SK-N-SH treated with all-trans-retinoic acid at 6 μM for 48 hours (cell line): ENCODE measurements around the gene NMT1.

ENCODE experiments used
- ATAC-seq: fragments of 200-7000 bp; cut with Tn5 transposase; 3 replicates; pipeline ENCODE4 v1.9.1; 2020; ENCODE audit warnings: mild to moderate bottlenecking, moderate library complexity
- ARNTL ChIP-seq: fragments of 450-650 bp; formaldehyde crosslinking; IDR thresholded peaks from 2 replicates; pipeline ENCODE4 v1.5.0; 2020; ENCODE audit warnings: low read depth, mild to moderate bottlenecking, moderate library complexity, borderline replicate concordance
- CSRNP3 ChIP-seq: fragments of 250-450 bp; sonication (Bioruptor Pico); IDR thresholded peaks from 2 replicates; pipeline ENCODE4 v1.5.1; 2021; ENCODE audit warnings: mild to moderate bottlenecking, moderate library complexity
- ESRRG ChIP-seq: fragments of 250-450 bp; sonication (Bioruptor Pico); IDR thresholded peaks from 2 replicates; pipeline ENCODE4 v1.6.1; 2021; ENCODE audit warnings: mild to moderate bottlenecking
- GLIS3 ChIP-seq: fragments of 250-450 bp; sonication (Bioruptor Pico); IDR thresholded peaks from 2 replicates; pipeline ENCODE4 v1.5.0; 2020; ENCODE audit warnings: mild to moderate bottlenecking, moderate library complexity
- ISL1 ChIP-seq: fragments of 250-450 bp; sonication (Bioruptor Pico); IDR thresholded peaks from 2 replicates; pipeline ENCODE4 v2.1.2; 2022; ENCODE audit warnings: mild to moderate bottlenecking, moderate library complexity
- POU6F1 ChIP-seq: fragments of 250-450 bp; sonication (Bioruptor Pico); IDR thresholded peaks from 2 replicates; pipeline ENCODE4 v1.8.0; 2021; ENCODE audit warnings: low read depth, mild to moderate bottlenecking, moderate library complexity, borderline replicate concordance
- RARB ChIP-seq: fragments of 250-450 bp; sonication (Bioruptor Pico); IDR thresholded peaks from 2 replicates; pipeline ENCODE4 v1.8.0; 2021; ENCODE audit warnings: mild to moderate bottlenecking, moderate library complexity
- SNAI2 ChIP-seq: fragments of 250-450 bp; sonication (Bioruptor Pico); IDR thresholded peaks from 2 replicates; pipeline ENCODE4 v1.5.0; 2020; ENCODE audit warnings: mild to moderate bottlenecking, moderate library complexity
- TCF4 ChIP-seq: fragments of 250-450 bp; sonication (Bioruptor Pico); IDR thresholded peaks from 2 replicates; pipeline ENCODE4 v1.8.0; 2021; ENCODE audit warnings: mild to moderate bottlenecking, moderate library complexity, borderline replicate concordance
- TSHZ2 ChIP-seq: fragments of 250-450 bp; sonication (Bioruptor Pico); IDR thresholded peaks from 2 replicates; pipeline ENCODE4 v1.5.0; 2020; ENCODE audit warnings: mild to moderate bottlenecking, moderate library complexity
- ZC3H10 ChIP-seq: fragments of 250-450 bp; sonication (Bioruptor Pico); IDR thresholded peaks from 2 replicates; pipeline ENCODE4 v1.5.1; 2021; ENCODE audit warnings: mild to moderate bottlenecking, moderate library complexity
- ZFP3 ChIP-seq: fragments of 250-450 bp; sonication (Bioruptor Pico); IDR thresholded peaks from 2 replicates; pipeline ENCODE4 v1.5.0; 2020; ENCODE audit warnings: mild to moderate bottlenecking, moderate library complexity
- ZNF565 ChIP-seq: fragments of 450-650 bp; formaldehyde crosslinking; conservative IDR thresholded peaks from 2 replicates; pipeline ENCODE4 v1.5.0; 2020; ENCODE audit warnings: low read depth, mild to moderate bottlenecking, moderate library complexity
- ZNF70 ChIP-seq: fragments of 450-650 bp; formaldehyde crosslinking; IDR thresholded peaks from 2 replicates; pipeline ENCODE4 v1.5.0; 2020; ENCODE audit warnings: mild to moderate bottlenecking, moderate library complexity
- TF ChIP-seq, protein P1 (sequence below): fragments of 250-450 bp; sonication (Bioruptor Pico); IDR thresholded peaks from 2 replicates; pipeline ENCODE4 v1.8.0; 2020; ENCODE audit warnings: mild to moderate bottlenecking, moderate library complexity, borderline replicate concordance

The NMT1 gene

GRCh38 chr17:45029758-45030423, 31.2 kb upstream of the NMT1 start:
- TF ChIP-seq POU6F1 (CRISPR knock-in tag) (no peak), RARB (CRISPR knock-in tag) (no peak), ZFP3 (no peak)
- TF ChIP-seq, protein P1, sequence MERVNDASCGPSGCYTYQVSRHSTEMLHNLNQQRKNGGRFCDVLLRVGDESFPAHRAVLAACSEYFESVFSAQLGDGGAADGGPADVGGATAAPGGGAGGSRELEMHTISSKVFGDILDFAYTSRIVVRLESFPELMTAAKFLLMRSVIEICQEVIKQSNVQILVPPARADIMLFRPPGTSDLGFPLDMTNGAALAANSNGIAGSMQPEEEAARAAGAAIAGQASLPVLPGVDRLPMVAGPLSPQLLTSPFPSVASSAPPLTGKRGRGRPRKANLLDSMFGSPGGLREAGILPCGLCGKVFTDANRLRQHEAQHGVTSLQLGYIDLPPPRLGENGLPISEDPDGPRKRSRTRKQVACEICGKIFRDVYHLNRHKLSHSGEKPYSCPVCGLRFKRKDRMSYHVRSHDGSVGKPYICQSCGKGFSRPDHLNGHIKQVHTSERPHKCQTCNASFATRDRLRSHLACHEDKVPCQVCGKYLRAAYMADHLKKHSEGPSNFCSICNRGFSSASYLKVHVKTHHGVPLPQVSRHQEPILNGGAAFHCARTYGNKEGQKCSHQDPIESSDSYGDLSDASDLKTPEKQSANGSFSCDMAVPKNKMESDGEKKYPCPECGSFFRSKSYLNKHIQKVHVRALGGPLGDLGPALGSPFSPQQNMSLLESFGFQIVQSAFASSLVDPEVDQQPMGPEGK (CRISPR knock-in tag) = no peak

GRCh38 chr17:45030733-45031132, 30.4 kb upstream of the NMT1 start:
- ATAC-seq = no peak
- no peak for TF ChIP-seq ZNF70 (CRISPR knock-in tag)

More at GRCh38 chr17:45029758-45030423, 31.2 kb upstream of the NMT1 start:
- ATAC-seq = no peak

GRCh38 chr17:45031231-45032173, 29.6 kb upstream of the NMT1 start:
- TF ChIP-seq TSHZ2 (CRISPR knock-in tag) = peak; percentile 99
- TF ChIP-seq ISL1 (CRISPR knock-in tag) = no peak
- no peak; the same call in 1 of the 2 replicates for TF ChIP-seq GLIS3
- no peak for TF ChIP-seq ESRRG (CRISPR knock-in tag)
- TF ChIP-seq ZNF565 (CRISPR knock-in tag) = no peak
- no peak for TF ChIP-seq ZFP3
- TF ChIP-seq ZNF70 (CRISPR knock-in tag) = peak; percentile 53; the same call in 1 of the 2 replicates
- TF ChIP-seq ZC3H10 (CRISPR knock-in tag) = no peak
- 0 out of 2 replicates have a peak, but pooled peaks have one; percentile 59 for TF ChIP-seq CSRNP3
- peak; percentile 96 for TF ChIP-seq TCF4 (CRISPR knock-in tag)
- 0 out of 2 replicates have a peak, but pooled peaks have one; percentile 18 for TF ChIP-seq ARNTL (CRISPR knock-in tag)
- ATAC-seq = peak; percentile 77

DNA sequence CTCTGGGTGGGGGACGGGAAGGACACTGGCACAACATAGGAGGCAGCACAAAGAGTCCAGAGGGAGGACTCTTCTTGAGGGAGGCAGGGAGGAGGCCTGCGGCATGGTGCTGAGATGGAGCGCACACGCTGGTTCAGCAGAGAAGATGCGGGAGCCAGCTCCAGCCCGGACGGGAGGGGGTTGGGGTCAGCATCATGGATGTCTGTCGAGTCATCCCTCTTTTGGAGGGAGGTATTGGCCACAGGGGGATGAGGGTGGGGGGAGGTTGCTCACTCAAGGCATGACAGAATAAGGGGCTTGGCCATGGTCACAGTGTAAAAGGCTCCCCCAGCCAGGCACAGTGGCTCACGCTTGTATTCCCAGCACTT, 29.0 kb upstream of the NMT1 start:
- peak; percentile 38 for ATAC-seq

More for the DNA sequence above, 29.0 kb upstream of the NMT1 start:
- TF ChIP-seq SNAI2 (CRISPR knock-in tag) = no peak
- TF ChIP-seq, protein P1 (CRISPR knock-in tag) = no peak
- no peak for TF ChIP-seq TCF4 (CRISPR knock-in tag)
- TF ChIP-seq ZNF70 (CRISPR knock-in tag) = no peak
